ACC112 (cell line): ENCODE results near the gene TRAF3IP1.
"Not testable (repeated sequence)": the region's sequence is repeated elsewhere in the genome, so short reads cannot be mapped to it uniquely, and the experiment has no call there.

ENCODE experiments used
- H2AFZ ChIP-seq: fragments of 200-600 bp; sonication (generic); one replicate; pipeline ENCODE4 v1.6.0; 2017; ENCODE audit warnings: antibody characterized with exemption, low read length; ENCODE audit not compliant: unreplicated experiment
- H3K27ac ChIP-seq: fragments of 200-600 bp; sonication (generic); 2 replicates; pipeline ENCODE4 v1.5.1; 2014; ENCODE audit warnings: low read depth, mild to moderate bottlenecking, antibody characterized with exemption, low read length, moderate library complexity
- H3K27me3 ChIP-seq: fragments of 200-600 bp; sonication (generic); 2 replicates; pipeline ENCODE4 v1.6.1; 2014; ENCODE audit warnings: mild to moderate bottlenecking, antibody characterized with exemption, low read length, moderate library complexity, mixed read lengths; ENCODE audit not compliant: insufficient read depth
- H3K36me3 ChIP-seq: fragments of 200-600 bp; sonication (generic); 2 replicates; pipeline ENCODE4 v1.6.1; 2016; ENCODE audit warnings: mild to moderate bottlenecking, antibody characterized with exemption, low read length, moderate library complexity, mixed read lengths; ENCODE audit not compliant: insufficient read depth
- H3K4me1 ChIP-seq: fragments of 200-600 bp; sonication (generic); one replicate; pipeline ENCODE4 v1.6.1; 2016; ENCODE audit warnings: low read length, mixed read lengths; ENCODE audit not compliant: insufficient read depth, unreplicated experiment, control insufficient read depth
- H3K4me3 ChIP-seq: fragments of 200-600 bp; sonication (generic); 2 replicates; pipeline ENCODE4 v1.5.1; 2014; ENCODE audit warnings: mild to moderate bottlenecking, low read depth, low read length
- H3K79me2 ChIP-seq: fragments of 200-600 bp; sonication (generic); one replicate; pipeline ENCODE4 v1.6.0; 2016; ENCODE audit warnings: low read length; ENCODE audit not compliant: control insufficient read depth, unreplicated experiment, insufficient read depth

Gene TRAF3IP1

GRCh38 chr2:238442257-238442656, 121.9 kb downstream of the TRAF3IP1 start:
- peaks cover 90% of the 10 kb centered on the region for H3K79me2 ChIP-seq
- peaks cover 54% of the 10 kb centered on the region for H3K4me1 ChIP-seq

GRCh38 chr2:238444242-238444641, 123.9 kb downstream of the TRAF3IP1 start:
- Histone ChIP-seq H3K27ac (no peak overlapping the region), H3K79me2 (peaks cover 91% of the 10 kb centered on the region), H3K4me1 (peaks cover 47% of the 10 kb centered on the region), H3K4me3 (no peak overlapping the region), H2AFZ (no peak overlapping the region), H3K27me3 (no peaks in the 10 kb centered on the region), H3K36me3 (peaks cover 48% of the 10 kb centered on the region)

More at GRCh38 chr2:238442257-238442656, 121.9 kb downstream of the TRAF3IP1 start:
- H2AFZ ChIP-seq, H3K4me3 ChIP-seq, H3K27me3 ChIP-seq: not testable (repeated sequence)
- H3K27ac ChIP-seq = peak overlapping the region; percentile 100
- peaks cover 42% of the 10 kb centered on the region; the same call in 1 of the 2 replicates for H3K36me3 ChIP-seq

- H3K27ac ChIP-seq = no peak overlapping the region
- H3K4me3 ChIP-seq = no peak overlapping the region
- peaks cover 53% of the 10 kb centered on the region for H3K36me3 ChIP-seq
- H3K4me1 ChIP-seq = peaks cover 46% of the 10 kb centered on the region
- H2AFZ ChIP-seq = no peak overlapping the region
- H3K79me2 ChIP-seq = peaks cover 85% of the 10 kb centered on the region
- H3K27me3 ChIP-seq = no peaks in the 10 kb centered on the region
These were observed 125.3 kb downstream of the TRAF3IP1 start for GRCh38 chr2:238445409-238446190.

- H3K4me3 ChIP-seq = no peak overlapping the region
- peaks cover 38% of the 10 kb centered on the region for H3K4me1 ChIP-seq
- H3K36me3 ChIP-seq = peaks cover 57% of the 10 kb centered on the region
- no peak overlapping the region for H3K27ac ChIP-seq
- peaks cover 77% of the 10 kb centered on the region for H3K79me2 ChIP-seq
- H2AFZ ChIP-seq = no peak overlapping the region
- no peaks in the 10 kb centered on the region for H3K27me3 ChIP-seq
These were observed 126.1 kb downstream of the TRAF3IP1 start for GRCh38 chr2:238446371-238446770.

- Histone ChIP-seq H3K4me3 (no peak overlapping the region), H3K27ac (no peak overlapping the region), H3K27me3 (no peaks in the 10 kb centered on the region), H3K4me1 (peaks cover 21% of the 10 kb centered on the region), H2AFZ (no peak overlapping the region), H3K36me3 (peaks cover 68% of the 10 kb centered on the region), H3K79me2 (peaks cover 59% of the 10 kb centered on the region)
These were observed 128.0 kb downstream of the TRAF3IP1 start for GRCh38 chr2:238448031-238448955.

- Histone ChIP-seq H3K27ac (peak overlapping the region; percentile 27; the same call in 1 of the 2 replicates), H2AFZ (no peak overlapping the region), H3K36me3 (peaks cover 65% of the 10 kb centered on the region), H3K79me2 (peaks cover 49% of the 10 kb centered on the region), H3K4me3 (no peak overlapping the region), H3K27me3 (no peaks in the 10 kb centered on the region), H3K4me1 (peaks cover 17% of the 10 kb centered on the region)
These were observed 128.9 kb downstream of the TRAF3IP1 start for GRCh38 chr2:238449241-238449640.

- peaks cover 57% of the 10 kb centered on the region for H3K36me3 ChIP-seq
These were observed 129.6 kb downstream of the TRAF3IP1 start for GRCh38 chr2:238449909-238450417.

GRCh38 chr2:238450440-238450861, 130.1 kb downstream of the TRAF3IP1 start:
- Histone ChIP-seq H3K27me3 (no peaks in the 10 kb centered on the region), H3K79me2 (peaks cover 41% of the 10 kb centered on the region), H3K36me3 (peaks cover 53% of the 10 kb centered on the region), H2AFZ (no peak overlapping the region), H3K4me1 (peaks cover 17% of the 10 kb centered on the region), H3K4me3 (no peak overlapping the region), H3K27ac (no peak overlapping the region)

More at GRCh38 chr2:238449909-238450417, 129.6 kb downstream of the TRAF3IP1 start:
- H2AFZ ChIP-seq = no peak overlapping the region
- H3K27ac ChIP-seq = peak overlapping the region; percentile 27; the same call in 1 of the 2 replicates
- H3K4me3 ChIP-seq = no peak overlapping the region
- peaks cover 17% of the 10 kb centered on the region for H3K4me1 ChIP-seq
- peaks cover 44% of the 10 kb centered on the region for H3K79me2 ChIP-seq
- H3K27me3 ChIP-seq = no peaks in the 10 kb centered on the region
